Body of pancreas (tissue), 4 donors: ENCODE results near the gene TADA2A.

Experiments
- POLR2A ChIP-seq, 3 donors: fragments of 450-650 bp; IDR thresholded peaks; one replicate each; pipeline ENCODE4 v1.6.1; 2016; ENCODE audit warnings: antibody characterized with exemption in 3 of 3, mild to moderate bottlenecking in 2 of 3
- TF ChIP-seq, protein P1 (sequence below), 7 experiments: fragments of 450-650 bp in 4 of 7; fragments of 200-600 bp in 3 of 7; sonication (generic) in 3 of 7; IDR thresholded peaks; one replicate each; pipeline ENCODE4 v1.5.1; 2016 to 2019; ENCODE audit warnings: antibody characterized with exemption in 7 of 7

- TF ChIP-seq, protein P1, sequence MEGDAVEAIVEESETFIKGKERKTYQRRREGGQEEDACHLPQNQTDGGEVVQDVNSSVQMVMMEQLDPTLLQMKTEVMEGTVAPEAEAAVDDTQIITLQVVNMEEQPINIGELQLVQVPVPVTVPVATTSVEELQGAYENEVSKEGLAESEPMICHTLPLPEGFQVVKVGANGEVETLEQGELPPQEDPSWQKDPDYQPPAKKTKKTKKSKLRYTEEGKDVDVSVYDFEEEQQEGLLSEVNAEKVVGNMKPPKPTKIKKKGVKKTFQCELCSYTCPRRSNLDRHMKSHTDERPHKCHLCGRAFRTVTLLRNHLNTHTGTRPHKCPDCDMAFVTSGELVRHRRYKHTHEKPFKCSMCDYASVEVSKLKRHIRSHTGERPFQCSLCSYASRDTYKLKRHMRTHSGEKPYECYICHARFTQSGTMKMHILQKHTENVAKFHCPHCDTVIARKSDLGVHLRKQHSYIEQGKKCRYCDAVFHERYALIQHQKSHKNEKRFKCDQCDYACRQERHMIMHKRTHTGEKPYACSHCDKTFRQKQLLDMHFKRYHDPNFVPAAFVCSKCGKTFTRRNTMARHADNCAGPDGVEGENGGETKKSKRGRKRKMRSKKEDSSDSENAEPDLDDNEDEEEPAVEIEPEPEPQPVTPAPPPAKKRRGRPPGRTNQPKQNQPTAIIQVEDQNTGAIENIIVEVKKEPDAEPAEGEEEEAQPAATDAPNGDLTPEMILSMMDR (IDR thresholded peaks at IDR 0.05) = no peak
- TF ChIP-seq POLR2A (IDR thresholded peaks at IDR 0.05) = no peak
Observed at GRCh38 chr17:37494401-37494831, 87.7 kb downstream of the TADA2A start.
